ENCODE measurements around the gene MCTP1.

DNA sequence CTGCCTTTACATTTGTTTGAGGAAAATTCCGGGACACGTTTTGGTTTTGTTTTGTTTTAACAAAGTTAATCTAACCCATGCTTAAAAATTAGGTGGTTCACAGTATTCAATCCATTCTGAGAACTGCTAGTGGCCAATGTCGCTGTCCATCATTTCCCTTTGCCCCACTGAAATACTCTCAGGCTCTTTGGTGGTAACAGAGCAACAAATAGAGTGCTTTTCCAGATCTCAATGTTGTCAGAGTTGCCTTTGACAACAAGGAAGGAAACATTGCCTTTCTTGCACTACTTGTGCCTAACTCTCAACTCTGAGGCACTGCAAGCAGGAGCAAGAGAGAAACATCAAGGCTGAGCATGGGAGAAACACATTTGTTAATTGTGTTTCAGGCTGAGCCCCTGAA is 154.0 kb downstream of the MCTP1 start:
- TF ChIP-seq, protein P1, sequence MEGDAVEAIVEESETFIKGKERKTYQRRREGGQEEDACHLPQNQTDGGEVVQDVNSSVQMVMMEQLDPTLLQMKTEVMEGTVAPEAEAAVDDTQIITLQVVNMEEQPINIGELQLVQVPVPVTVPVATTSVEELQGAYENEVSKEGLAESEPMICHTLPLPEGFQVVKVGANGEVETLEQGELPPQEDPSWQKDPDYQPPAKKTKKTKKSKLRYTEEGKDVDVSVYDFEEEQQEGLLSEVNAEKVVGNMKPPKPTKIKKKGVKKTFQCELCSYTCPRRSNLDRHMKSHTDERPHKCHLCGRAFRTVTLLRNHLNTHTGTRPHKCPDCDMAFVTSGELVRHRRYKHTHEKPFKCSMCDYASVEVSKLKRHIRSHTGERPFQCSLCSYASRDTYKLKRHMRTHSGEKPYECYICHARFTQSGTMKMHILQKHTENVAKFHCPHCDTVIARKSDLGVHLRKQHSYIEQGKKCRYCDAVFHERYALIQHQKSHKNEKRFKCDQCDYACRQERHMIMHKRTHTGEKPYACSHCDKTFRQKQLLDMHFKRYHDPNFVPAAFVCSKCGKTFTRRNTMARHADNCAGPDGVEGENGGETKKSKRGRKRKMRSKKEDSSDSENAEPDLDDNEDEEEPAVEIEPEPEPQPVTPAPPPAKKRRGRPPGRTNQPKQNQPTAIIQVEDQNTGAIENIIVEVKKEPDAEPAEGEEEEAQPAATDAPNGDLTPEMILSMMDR (conservative IDR thresholded peaks at IDR 0.05; ENCODE audit: low read depth, low read length), result no peak
- no peak for TF ChIP-seq EZH2phosphoT487 (IDR thresholded peaks at IDR 0.05; ENCODE audit: borderline replicate concordance, low read length)
- TF ChIP-seq EZH2 (IDR thresholded peaks at IDR 0.05; ENCODE audit: low read length, unreplicated experiment), result no peak
